ENCODE results near the gene TTC33.

The TTC33 gene

GRCh38 chr5:40494631-40495236 lies 261.0 kb downstream of the TTC33 start:
- no peak overlapping the region for H3K4me3 ChIP-seq (ENCODE audit: low read depth, low read length)
- no peak for TF ChIP-seq CTCF (IDR thresholded peaks at IDR 0.05; ENCODE audit: low read depth, low read length)

GRCh38 chr5:40492056-40492455 lies 263.7 kb downstream of the TTC33 start:
- H3K4me3 ChIP-seq (ENCODE audit: low read depth, low read length) = no peak overlapping the region
- TF ChIP-seq CTCF (IDR thresholded peaks at IDR 0.05; ENCODE audit: low read depth, low read length) = no peak

GRCh38 chr5:40491644-40492043 lies 264.1 kb downstream of the TTC33 start:
- H3K4me3 ChIP-seq (ENCODE audit: low read depth, low read length) = no peak overlapping the region
- TF ChIP-seq CTCF (IDR thresholded peaks at IDR 0.05; ENCODE audit: low read depth, low read length) = no peak

- H3K4me3 ChIP-seq (ENCODE audit: low read depth, low read length) = no peak overlapping the region
- no peak for TF ChIP-seq CTCF (IDR thresholded peaks at IDR 0.05; ENCODE audit: low read depth, low read length)
These were observed 265.2 kb downstream of the TTC33 start for GRCh38 chr5:40490464-40491111.

GRCh38 chr5:40489421-40489820 lies 266.3 kb downstream of the TTC33 start:
- no peak overlapping the region for H3K4me3 ChIP-seq (ENCODE audit: low read depth, low read length)
- no peak for TF ChIP-seq CTCF (IDR thresholded peaks at IDR 0.05; ENCODE audit: low read depth, low read length)

GRCh38 chr5:40486437-40487275 lies 269.1 kb downstream of the TTC33 start:
- no peak overlapping the region for H3K4me3 ChIP-seq (ENCODE audit: low read depth, low read length)
- TF ChIP-seq CTCF (IDR thresholded peaks at IDR 0.05; ENCODE audit: low read depth, low read length) = no peak
